Measurements from ENCODE around the gene HOXC4. TPM values are rescaled to one million over a fixed set of nuclear protein-coding genes. Genes with fewer than 3 reads are reported as not detected.
A peak's percentile ranks its signal among the peaks of the same experiment; 100 is the strongest.

Gene HOXC4
- total RNA-seq, 3 donors from 2014 or later: 2.3 TPM; not detected in 2

DNA sequence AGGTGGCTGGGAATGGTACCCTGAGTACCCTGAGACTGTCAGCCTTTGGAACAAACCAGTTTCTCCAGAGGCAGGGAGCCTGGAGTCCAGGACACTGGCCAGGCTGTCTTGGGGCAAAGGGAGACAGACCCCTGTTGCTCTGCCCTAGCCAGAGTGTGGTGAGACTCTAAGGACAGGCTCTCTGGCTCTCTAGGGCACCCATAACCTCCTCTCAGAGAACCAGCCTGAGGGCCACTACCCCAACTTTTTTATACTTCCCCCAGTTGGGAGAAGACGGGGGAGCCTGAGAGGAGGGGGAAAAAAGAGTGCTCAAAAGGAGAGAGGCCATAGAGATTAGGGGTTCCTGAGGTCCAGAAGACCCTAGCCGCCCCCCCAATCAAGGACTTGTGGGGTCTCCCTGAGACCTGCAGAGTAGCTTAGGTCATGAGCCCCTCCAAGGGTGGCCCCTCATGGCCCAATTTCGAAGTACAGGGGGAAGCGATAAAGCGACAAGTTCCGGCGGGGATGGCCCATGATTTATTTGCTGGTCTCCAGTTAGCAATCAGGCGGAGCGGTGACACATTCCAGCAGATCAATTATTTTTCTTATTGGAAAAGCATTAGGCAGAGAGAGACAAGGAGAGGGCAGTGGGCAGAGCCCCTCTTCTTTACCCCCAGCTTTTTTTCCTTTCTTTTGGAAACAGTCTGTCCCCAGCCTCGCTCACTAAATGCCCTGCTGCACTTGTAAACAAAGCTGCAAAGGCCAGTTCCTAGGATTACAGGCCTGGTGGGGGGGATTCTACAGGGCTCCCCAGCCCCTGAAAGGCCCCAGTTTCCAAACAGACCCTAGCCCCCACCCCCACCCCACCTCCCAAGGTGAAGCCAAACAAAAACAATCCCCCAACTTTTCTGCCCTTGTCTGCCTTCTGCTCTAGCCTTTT lies 43.3 kb upstream of the HOXC4 start:
- H3K4me1 ChIP-seq (ENCODE audit: low read depth): peaks cover 9% of the 10 kb centered on the region
- TF ChIP-seq, protein P1, sequence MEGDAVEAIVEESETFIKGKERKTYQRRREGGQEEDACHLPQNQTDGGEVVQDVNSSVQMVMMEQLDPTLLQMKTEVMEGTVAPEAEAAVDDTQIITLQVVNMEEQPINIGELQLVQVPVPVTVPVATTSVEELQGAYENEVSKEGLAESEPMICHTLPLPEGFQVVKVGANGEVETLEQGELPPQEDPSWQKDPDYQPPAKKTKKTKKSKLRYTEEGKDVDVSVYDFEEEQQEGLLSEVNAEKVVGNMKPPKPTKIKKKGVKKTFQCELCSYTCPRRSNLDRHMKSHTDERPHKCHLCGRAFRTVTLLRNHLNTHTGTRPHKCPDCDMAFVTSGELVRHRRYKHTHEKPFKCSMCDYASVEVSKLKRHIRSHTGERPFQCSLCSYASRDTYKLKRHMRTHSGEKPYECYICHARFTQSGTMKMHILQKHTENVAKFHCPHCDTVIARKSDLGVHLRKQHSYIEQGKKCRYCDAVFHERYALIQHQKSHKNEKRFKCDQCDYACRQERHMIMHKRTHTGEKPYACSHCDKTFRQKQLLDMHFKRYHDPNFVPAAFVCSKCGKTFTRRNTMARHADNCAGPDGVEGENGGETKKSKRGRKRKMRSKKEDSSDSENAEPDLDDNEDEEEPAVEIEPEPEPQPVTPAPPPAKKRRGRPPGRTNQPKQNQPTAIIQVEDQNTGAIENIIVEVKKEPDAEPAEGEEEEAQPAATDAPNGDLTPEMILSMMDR (IDR thresholded peaks at IDR 0.05): no peak
- DNase-seq: peak in 1 of 3 donors; percentile 9
- no peak overlapping the region for H3K4me3 ChIP-seq
- no peaks in the 10 kb centered on the region for H3K9me3 ChIP-seq
- intact Hi-C loops (cut with DNase I, micrococcal nuclease): no loop called here
- ATAC-seq: no peak
- H3K36me3 ChIP-seq (ENCODE audit: low read depth): no peaks in the 10 kb centered on the region

DNA sequence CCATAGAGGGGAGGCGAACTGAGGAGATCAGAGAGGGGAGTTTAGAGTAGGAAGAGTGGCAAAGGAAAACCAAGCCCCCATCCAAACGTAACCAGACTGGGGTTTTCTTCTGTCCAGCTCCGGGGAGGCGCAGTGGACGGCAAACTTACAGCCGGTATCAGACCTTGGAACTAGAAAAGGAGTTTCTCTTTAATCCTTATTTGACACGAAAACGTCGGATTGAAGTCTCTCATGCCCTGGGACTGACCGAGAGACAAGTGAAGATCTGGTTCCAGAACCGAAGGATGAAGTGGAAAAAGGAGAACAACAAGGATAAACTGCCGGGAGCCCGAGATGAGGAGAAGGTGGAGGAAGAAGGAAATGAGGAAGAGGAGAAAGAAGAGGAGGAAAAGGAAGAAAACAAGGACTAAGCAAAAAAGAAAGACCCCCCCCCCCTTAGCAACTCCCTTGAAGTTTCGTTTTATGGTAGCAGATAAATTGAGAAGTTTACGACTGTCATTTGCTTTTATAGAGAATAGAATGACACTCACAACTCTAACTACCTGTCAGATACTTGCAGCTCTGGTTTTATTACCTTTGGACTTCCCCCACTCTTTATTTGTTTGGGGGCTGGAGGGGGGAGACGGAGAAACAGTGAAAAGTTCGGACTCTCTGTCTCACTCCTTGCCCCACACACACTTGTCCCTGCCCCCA lies 42.5 kb upstream of the HOXC4 start:
- H3K4me1 ChIP-seq (ENCODE audit: low read depth): peaks cover 9% of the 10 kb centered on the region
- ATAC-seq: no peak
- TF ChIP-seq, protein P1 (IDR thresholded peaks at IDR 0.05): no peak
- H3K4me3 ChIP-seq: no peak overlapping the region
- H3K9me3 ChIP-seq: no peaks in the 10 kb centered on the region
- H3K36me3 ChIP-seq (ENCODE audit: low read depth): no peaks in the 10 kb centered on the region
- intact Hi-C loops (cut with DNase I, micrococcal nuclease): no loop called here
- DNase-seq: no peak

DNA sequence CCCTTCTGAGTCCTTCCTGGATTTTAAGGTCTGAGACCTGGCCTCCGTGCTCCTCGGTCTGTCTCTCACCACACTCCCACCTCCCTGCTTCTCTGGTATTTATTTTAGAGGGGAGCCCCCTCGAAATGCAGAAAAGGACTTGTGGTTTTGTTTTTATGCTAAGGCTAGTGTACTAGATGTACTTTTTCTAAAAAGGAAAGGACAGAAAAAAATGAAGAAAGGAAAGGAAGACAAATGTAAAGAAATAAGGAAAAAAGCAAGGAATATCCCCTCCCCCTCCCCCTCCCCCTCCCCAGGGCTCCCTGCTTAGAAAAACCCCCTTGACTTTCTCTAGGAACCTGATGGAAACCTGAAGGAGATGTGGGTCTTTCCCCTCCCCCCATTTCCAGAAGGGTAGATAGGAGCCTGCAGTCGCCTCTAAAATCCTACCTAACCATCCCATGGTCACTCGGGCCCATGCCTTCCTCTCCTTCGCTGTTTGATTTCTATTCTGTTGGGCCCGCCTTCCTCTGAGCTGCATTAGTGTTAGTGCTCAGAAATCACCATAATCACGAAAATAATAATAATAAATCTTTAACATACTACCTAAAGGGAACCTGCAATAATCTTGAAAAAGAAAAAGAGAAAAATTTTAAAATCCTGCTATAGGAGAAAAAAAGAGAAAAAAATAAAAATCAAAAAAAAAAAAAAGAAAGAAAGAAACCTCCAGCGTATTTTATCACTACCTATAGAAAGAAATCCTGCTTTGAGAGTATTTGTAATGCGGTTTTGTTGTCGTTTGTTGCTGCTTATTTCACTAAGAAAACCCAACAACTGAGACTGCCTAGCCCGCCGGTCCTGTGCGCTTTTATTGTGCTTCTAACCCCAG lies 41.7 kb upstream of the HOXC4 start:
- no peaks in the 10 kb centered on the region for H3K9me3 ChIP-seq
- intact Hi-C loops (cut with DNase I, micrococcal nuclease): no loop called here
- DNase-seq: no peak
- H3K4me1 ChIP-seq (ENCODE audit: low read depth): peaks cover 13% of the 10 kb centered on the region
- no peak overlapping the region for H3K4me3 ChIP-seq
- TF ChIP-seq, protein P1 (IDR thresholded peaks at IDR 0.05): no peak
- H3K36me3 ChIP-seq (ENCODE audit: low read depth): no peaks in the 10 kb centered on the region
- no peak for ATAC-seq

DNA sequence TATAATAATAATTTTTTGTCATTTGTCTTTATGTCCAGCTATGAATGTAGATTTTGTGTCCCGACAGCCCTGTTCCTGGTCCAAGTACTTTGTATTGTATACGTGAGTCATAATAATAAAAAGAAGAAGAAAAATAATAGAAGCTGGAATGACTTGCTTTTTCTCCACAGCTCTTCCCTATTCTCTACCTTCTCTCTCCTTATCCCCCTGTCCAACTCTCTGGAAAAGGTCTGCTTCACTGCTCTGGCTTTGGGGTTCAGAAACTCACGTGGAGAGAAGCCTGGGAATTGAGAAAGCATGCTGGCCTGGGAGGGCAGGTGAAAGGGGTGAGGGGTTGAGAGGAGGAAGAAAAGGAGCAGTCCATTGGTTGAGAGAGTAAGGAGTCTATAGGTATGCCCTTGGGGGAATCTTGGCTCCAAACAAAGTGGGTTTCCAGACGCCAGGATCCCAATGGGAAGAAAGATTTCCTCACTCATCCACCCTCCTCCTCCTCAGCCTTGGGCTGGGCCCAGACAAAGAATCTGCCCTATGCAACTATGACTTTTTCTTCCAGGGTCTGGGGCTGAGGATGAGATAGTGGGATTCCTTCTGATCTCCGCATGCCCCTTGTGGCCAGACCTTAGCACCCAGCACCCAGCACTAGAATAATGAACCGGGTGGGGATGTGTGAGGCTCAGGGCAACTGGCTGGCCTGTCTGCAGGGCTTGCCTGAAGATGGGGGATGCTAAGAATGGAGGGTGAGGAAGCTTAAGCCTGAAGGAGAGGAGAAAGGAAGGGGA lies 40.8 kb upstream of the HOXC4 start:
- Histone ChIP-seq H3K9me3 (no peaks in the 10 kb centered on the region), H3K36me3 (ENCODE audit: low read depth) (no peaks in the 10 kb centered on the region), H3K4me3 (no peak overlapping the region), H3K4me1 (ENCODE audit: low read depth) (peaks cover 15% of the 10 kb centered on the region)
- intact Hi-C loops (cut with DNase I, micrococcal nuclease): no loop called here
- TF ChIP-seq, protein P1 (IDR thresholded peaks at IDR 0.05): no peak
- peak in 1 of 3 donors; percentile 19 for DNase-seq
- no peak for ATAC-seq
